ENCODE results near the gene G3BP1. TPM values are rescaled to one million over a fixed set of nuclear protein-coding genes. Genes with fewer than 3 reads are reported as not detected.
"Not testable (repeated sequence)": the region's sequence is repeated elsewhere in the genome, so short reads cannot be mapped to it uniquely, and the experiment has no call there.

Gene G3BP1
- total RNA-seq, 1 experiment from 2014 or later = 132 TPM

DNA sequence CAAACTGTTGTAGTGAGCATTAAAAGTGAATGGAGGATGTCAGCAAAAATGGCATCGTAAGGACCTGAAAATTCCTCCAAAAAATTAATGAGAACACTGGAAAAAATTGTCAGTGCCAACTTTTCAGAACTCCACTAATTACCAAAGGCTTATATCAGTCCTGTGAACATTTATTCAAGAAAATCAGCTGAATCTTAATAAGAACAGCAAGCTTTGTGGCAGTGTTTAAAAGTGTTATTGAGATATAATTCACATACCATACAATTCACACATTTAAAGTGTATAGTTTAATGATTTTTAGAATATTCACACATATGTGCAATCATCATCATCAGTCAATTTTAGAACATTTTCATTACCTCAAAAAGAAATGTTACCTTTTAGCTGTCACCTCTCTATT is 57.6 kb downstream of the G3BP1 start:
- DNase-seq (ENCODE audit: low spot score) = no peak
- in situ Hi-C loops (cut with HindIII; ENCODE audit: low sequenced_read_pairs) = loop anchor here (25.0 kb wide), 1 partner anchor 308 kb away; no protein-coding TSS in a partner anchor

DNA sequence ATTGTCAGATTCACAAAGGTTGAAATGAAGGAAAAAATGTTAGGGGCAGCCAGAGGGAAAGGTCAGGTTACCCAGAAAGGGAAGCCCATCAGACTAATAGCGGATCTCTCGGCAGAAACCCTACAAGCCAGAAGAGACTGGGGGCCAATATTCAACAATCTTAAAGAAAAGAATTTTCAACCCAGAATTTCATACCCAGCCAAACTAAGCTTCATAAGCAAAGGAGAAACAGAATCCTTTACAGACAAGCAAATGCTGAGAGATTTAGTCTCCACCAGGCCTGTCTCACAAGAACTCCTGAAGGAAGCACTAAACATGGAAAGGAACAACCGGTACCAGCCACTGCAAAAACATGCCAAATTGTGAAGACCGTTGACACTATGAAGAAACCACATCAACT is 61.1 kb downstream of the G3BP1 start:
- in situ Hi-C loops (cut with HindIII; ENCODE audit: low sequenced_read_pairs) = loop anchor here (25.0 kb wide), 1 partner anchor 304 kb away; no protein-coding TSS in a partner anchor
- DNase-seq (ENCODE audit: low spot score) = not testable (repeated sequence)

- in situ Hi-C loops (cut with HindIII; ENCODE audit: low sequenced_read_pairs) = loop anchor here (25.0 kb wide), 1 partner anchor 291 kb away; no protein-coding TSS in a partner anchor
- DNase-seq (ENCODE audit: low spot score) = no peak
Measured at GRCh38 chr5:151846765-151847164, 75.0 kb downstream of the G3BP1 start.

DNA sequence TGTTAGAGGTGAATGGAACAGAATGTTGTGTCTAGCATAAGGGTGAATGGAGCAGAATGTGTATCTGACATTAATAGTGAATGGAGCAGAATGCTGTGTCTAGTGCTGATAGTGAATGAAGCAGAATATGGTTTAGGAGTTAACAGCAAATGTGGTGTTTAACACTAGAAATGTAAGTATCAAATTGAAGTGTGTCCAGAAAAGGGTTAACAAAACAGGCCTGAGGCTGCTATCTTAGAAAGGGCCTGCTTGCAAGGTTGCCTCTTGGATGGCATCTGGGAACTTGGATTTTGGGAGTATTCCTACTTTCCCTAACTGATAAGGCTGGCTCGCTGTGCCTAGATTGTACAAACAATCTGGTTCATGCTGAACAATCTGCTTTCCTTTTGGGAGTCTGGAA is 76.1 kb downstream of the G3BP1 start:
- in situ Hi-C loops (cut with HindIII; ENCODE audit: low sequenced_read_pairs) = loop anchor here (25.0 kb wide), 1 partner anchor 289 kb away; no protein-coding TSS in a partner anchor
- DNase-seq (ENCODE audit: low spot score) = no peak

DNA sequence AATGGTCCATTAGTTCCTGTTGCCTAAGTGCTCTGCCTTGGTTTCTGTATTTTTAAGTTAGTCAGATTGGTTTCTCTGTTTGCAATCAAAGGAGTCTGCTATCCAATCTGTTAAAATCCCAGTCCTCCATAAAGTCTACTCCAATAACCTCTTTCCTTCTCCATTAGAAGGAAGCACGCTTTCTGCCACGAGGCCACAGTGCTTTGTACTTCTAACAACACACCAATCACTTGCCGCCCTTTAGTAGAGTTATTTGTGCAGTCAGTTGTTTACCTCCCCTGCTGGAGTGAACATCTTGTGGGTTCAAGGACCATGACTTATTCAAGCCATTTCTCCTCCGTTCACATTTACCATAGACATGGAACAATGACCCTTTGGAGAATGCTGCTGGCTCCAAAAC is 83.9 kb downstream of the G3BP1 start:
- DNase-seq (ENCODE audit: low spot score) = no peak
- in situ Hi-C loops (cut with HindIII; ENCODE audit: low sequenced_read_pairs) = no loop called here

DNA sequence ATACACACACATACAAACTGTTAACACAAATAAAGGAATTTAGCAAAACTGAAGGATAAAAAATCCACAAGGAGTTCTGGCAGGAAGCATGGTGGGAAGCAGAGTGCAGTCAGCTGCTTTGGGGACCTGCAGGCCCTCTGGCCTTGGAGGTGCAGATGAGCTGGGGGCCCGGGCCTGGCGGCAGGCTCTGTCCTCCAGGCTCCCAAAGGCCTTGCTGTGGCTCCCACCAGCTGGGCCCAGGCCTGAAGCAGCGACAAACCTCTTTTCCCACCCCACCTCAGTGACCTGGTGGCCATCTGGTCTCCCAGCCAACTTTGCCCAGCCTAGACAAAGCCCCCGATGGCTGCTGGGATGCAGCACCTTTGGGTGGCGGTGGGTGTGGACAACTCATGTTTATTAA is 85.1 kb downstream of the G3BP1 start:
- DNase-seq (ENCODE audit: low spot score) = no peak
- in situ Hi-C loops (cut with HindIII; ENCODE audit: low sequenced_read_pairs) = no loop called here

DNA sequence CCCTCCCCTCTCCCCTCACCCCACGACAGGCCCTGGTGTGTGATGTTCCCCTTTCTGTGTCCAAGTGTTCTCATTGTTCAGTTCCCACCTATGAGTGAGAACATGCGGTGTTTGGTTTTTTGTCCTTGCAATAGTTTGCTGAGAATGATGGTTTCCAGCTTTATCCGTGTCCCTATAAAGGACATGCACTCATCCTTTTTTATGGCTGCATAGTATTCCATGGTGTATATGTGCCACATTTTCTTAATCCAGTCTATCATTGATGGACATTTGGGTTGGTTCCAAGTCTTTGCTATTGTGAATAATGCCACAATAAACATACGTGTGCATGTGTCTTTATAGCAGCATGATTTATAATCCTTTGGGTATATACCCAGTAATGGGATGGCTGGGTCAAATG is 89.1 kb downstream of the G3BP1 start:
- in situ Hi-C loops (cut with HindIII; ENCODE audit: low sequenced_read_pairs) = not testable (repeated sequence)

More for the DNA sequence above, 89.1 kb downstream of the G3BP1 start:
- not testable (repeated sequence) for DNase-seq (ENCODE audit: low spot score)

Other genes with a start within 250 kb of the G3BP1 start
- not detected in 2 replicates for gene FAT2, start 180.6 kb upstream of the G3BP1 start, total RNA-seq (2014; rRNA removed; shearing (Covaris generic))
- 194 and 247 TPM in 2 replicates for gene SPARC, start 85.0 kb upstream of the G3BP1 start, total RNA-seq (2014; rRNA removed; shearing (Covaris generic))
- 53.7 and 112 TPM in 2 replicates for gene ATOX1, start 13.3 kb upstream of the G3BP1 start, total RNA-seq (2014; rRNA removed; shearing (Covaris generic))
- not detected in 2 replicates for gene GLRA1, start 152.9 kb downstream of the G3BP1 start, total RNA-seq (2014; rRNA removed; shearing (Covaris generic))